ENCODE data around the gene IL24. TPM values are rescaled to one million over a fixed set of nuclear protein-coding genes. Genes with fewer than 3 reads are reported as not detected.

The IL24 gene
- total and polyA plus RNA-seq, 12 donors = not detected

GRCh38 chr1:206886831-206887230 is 10.4 kb upstream of the IL24 start:
- WGBS, 4 donors = 88 to 100% (median 93%) methylated on average over 1 of the region's 1 CpG

DNA sequence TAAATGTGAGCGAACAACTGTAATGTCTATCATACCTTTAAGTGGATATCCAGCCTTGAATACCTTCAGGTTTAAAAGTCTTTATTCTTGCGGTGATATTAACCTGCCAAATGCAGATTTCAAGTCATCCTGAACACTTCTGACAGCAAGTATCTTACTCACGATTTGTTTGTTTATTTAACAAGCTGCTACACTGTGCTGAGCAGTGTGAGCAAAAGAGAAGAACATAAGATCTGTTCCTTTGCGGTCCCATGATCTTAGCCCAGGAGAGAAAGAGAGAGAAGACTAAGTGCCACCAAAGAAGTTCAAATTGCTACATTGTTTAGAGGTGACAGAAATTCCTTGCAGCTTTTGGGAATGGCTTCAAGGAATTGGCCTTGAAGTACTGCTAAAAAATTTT is 9.5 kb upstream of the IL24 start:
- 66 to 70% (median 69%) methylated on average over 4 of the region's 4 CpGs for WGBS, 4 donors
- no peaks in the 10 kb centered on the region for H3K9me3 ChIP-seq (replicated peaks in 1 of 3)
- H3K27me3 ChIP-seq = peaks cover 12% of the 10 kb centered on the region
- no peak overlapping the region for H3K27ac ChIP-seq
- no peak for TF ChIP-seq POLR2A (IDR thresholded peaks at IDR 0.05)
- TF ChIP-seq, protein P1, sequence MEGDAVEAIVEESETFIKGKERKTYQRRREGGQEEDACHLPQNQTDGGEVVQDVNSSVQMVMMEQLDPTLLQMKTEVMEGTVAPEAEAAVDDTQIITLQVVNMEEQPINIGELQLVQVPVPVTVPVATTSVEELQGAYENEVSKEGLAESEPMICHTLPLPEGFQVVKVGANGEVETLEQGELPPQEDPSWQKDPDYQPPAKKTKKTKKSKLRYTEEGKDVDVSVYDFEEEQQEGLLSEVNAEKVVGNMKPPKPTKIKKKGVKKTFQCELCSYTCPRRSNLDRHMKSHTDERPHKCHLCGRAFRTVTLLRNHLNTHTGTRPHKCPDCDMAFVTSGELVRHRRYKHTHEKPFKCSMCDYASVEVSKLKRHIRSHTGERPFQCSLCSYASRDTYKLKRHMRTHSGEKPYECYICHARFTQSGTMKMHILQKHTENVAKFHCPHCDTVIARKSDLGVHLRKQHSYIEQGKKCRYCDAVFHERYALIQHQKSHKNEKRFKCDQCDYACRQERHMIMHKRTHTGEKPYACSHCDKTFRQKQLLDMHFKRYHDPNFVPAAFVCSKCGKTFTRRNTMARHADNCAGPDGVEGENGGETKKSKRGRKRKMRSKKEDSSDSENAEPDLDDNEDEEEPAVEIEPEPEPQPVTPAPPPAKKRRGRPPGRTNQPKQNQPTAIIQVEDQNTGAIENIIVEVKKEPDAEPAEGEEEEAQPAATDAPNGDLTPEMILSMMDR (IDR thresholded peaks at IDR 0.05) = no peak
- intact Hi-C loops (cut with DNase I) = no loop called here
- H3K4me1 ChIP-seq (replicated peaks in 1 of 2) = peaks cover 0 to 5% of the 10 kb centered on the region in 2 donors
- H3K36me3 ChIP-seq (replicated peaks in 1 of 2) = no peaks in the 10 kb centered on the region
- DNase-seq = no peak
- no peak overlapping the region for H3K4me3 ChIP-seq

More at GRCh38 chr1:206886831-206887230, 10.4 kb upstream of the IL24 start:
- intact Hi-C loops (cut with DNase I) = no loop called here
- DNase-seq = no peak
- H3K4me3 ChIP-seq = no peak overlapping the region
- peaks cover 7% of the 10 kb centered on the region for H3K27me3 ChIP-seq
- H3K27ac ChIP-seq = no peak overlapping the region
- no peaks in the 10 kb centered on the region for H3K36me3 ChIP-seq (replicated peaks in 1 of 2)
- no peaks in the 10 kb centered on the region for H3K9me3 ChIP-seq (replicated peaks in 1 of 3)
- peaks cover 0 to 5% of the 10 kb centered on the region in 2 donors for H3K4me1 ChIP-seq (replicated peaks in 1 of 2)
- TF ChIP-seq, protein P1 (IDR thresholded peaks at IDR 0.05) = no peak
- no peak for TF ChIP-seq POLR2A (IDR thresholded peaks at IDR 0.05)

DNA sequence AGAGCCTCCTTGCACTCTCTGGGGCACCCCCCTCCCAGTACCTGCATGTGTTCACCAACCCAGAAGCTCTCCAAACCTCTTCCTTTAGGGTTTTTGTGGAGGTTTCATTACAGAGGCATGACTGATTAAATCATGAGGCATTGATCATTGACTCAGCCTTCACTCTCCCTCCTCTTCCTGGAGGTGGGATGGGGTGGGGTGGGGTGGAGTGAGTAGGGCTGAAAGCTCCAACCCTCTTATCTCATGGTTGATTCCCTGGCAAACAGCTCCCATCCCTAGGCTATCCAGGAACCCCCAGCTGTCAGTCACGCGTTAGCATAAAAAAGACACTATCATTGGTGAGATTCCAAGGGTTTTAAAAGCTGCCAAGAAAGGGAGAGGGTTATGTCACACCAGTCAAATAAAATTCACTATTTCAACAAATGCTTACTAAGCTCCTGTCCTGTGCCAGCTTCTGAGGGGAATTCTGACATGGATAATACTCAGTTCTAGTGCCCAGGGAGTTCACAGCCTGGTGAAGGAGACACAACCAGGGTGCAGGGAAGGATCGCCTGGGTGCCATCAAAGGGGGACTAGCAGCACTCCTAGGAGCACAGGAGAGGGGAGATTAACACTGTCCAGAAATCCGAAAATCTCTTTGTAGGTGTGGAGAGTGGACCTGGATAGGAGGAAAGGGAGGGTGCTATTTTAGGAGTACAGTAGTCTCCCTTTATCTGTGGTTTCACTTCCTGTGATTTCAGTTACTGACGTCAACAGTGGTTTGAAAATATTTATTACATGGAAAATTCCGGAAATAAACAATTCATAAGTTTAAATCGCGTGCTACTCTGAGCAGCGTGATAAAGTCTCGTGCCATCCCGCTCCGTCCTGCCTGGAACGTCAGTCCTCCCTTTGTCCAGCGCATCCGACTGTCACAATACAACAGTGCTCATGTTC is 6.8 kb upstream of the IL24 start:
- Histone ChIP-seq H3K4me1 (replicated peaks in 1 of 2) (peaks cover 0 to 5% of the 10 kb centered on the region in 2 donors), H3K27me3 (peaks cover 12% of the 10 kb centered on the region), H3K9me3 (replicated peaks in 1 of 3) (no peaks in the 10 kb centered on the region), H3K27ac (peak overlapping the region in 1 of 5 donors; percentile 78), H3K4me3 (peak overlapping the region in 1 of 4 donors; percentile 10), H3K36me3 (replicated peaks in 1 of 2) (no peaks in the 10 kb centered on the region)
- TF ChIP-seq POLR2A (IDR thresholded peaks at IDR 0.05) = no peak
- TF ChIP-seq, protein P1 (IDR thresholded peaks at IDR 0.05) = no peak
- intact Hi-C loops (cut with DNase I) = no loop called here
- 49 to 58% (median 52%) methylated on average over 15 of the region's 15 CpGs for WGBS, 4 donors
- peak in 6 of 7 donors; percentile 35 to 67 (median 48) for DNase-seq

GRCh38 chr1:206891412-206891811 is 5.8 kb upstream of the IL24 start:
- DNase-seq = no peak
- H3K27ac ChIP-seq = no peak overlapping the region
- H3K27me3 ChIP-seq = peaks cover 12% of the 10 kb centered on the region
- H3K4me3 ChIP-seq = no peak overlapping the region
- TF ChIP-seq POLR2A (IDR thresholded peaks at IDR 0.05) = no peak
- TF ChIP-seq, protein P1 (IDR thresholded peaks at IDR 0.05) = no peak
- H3K9me3 ChIP-seq (replicated peaks in 1 of 3) = no peaks in the 10 kb centered on the region
- WGBS, 4 donors = 58 to 80% (median 69%) methylated on average over 1 of the region's 1 CpG
- intact Hi-C loops (cut with DNase I) = no loop called here
- H3K4me1 ChIP-seq (replicated peaks in 1 of 2) = peaks cover 0 to 5% of the 10 kb centered on the region in 2 donors
- H3K36me3 ChIP-seq (replicated peaks in 1 of 2) = no peaks in the 10 kb centered on the region
